ENCODE results near the gene SIRT2. TPM values are rescaled to one million over a fixed set of nuclear protein-coding genes. Genes with fewer than 3 reads are reported as not detected.

Gene SIRT2
- total and polyA plus RNA-seq, 12 donors: 46.4 to 145 (median 67.9) TPM

- intact Hi-C loops (cut with DNase I): no loop called here
- Histone ChIP-seq H3K27ac (peak overlapping the region; percentile 89 to 100 (median 97)), H3K4me3 (peak overlapping the region; percentile 11 to 98 (median 67)), H3K36me3 (replicated peaks in 1 of 2) (peaks cover 0 to under 1% of the 10 kb centered on the region in 2 donors), H3K9me3 (replicated peaks in 1 of 3) (no peaks in the 10 kb centered on the region), H3K27me3 (no peaks in the 10 kb centered on the region), H3K4me1 (replicated peaks in 1 of 2) (peaks cover 23 to 28% of the 10 kb centered on the region in 2 donors)
- TF ChIP-seq POLR2A (IDR thresholded peaks at IDR 0.05): peak in 1 of 2 donors; percentile 36
- TF ChIP-seq CTCF (IDR thresholded peaks at IDR 0.05): no peak
- WGBS, 4 donors: 0 to 1% (median 1%) methylated on average over 27 to 52 of the region's 52 CpGs
- peak; percentile 64 to 79 (median 73) for DNase-seq
Observed at GRCh38 chr19:38852231-38853044, 47.0 kb downstream of the SIRT2 start.

GRCh38 chr19:38851622-38852230, 47.7 kb downstream of the SIRT2 start:
- Histone ChIP-seq H3K36me3 (replicated peaks in 1 of 2) (peaks cover 0 to 7% of the 10 kb centered on the region in 2 donors), H3K27ac (peak overlapping the region; percentile 95 to 100 (median 98)), H3K27me3 (no peaks in the 10 kb centered on the region), H3K4me1 (replicated peaks in 1 of 2) (peaks cover 24 to 35% of the 10 kb centered on the region in 2 donors), H3K9me3 (replicated peaks in 1 of 3) (no peaks in the 10 kb centered on the region), H3K4me3 (peak overlapping the region; percentile 17 to 98 (median 67))
- intact Hi-C loops (cut with DNase I): no loop called here
- 0 to 2% (median 1%) methylated on average over 27 to 65 of the region's 67 CpGs for WGBS, 4 donors
- peak; percentile 93 to 96 (median 96) for DNase-seq
- no peak for TF ChIP-seq CTCF (IDR thresholded peaks at IDR 0.05)
- peak; percentile 43 to 85 for TF ChIP-seq POLR2A (IDR thresholded peaks at IDR 0.05)

GRCh38 chr19:38850976-38851621, 48.3 kb downstream of the SIRT2 start:
- Histone ChIP-seq H3K4me1 (replicated peaks in 1 of 2) (peaks cover 24 to 38% of the 10 kb centered on the region in 2 donors), H3K4me3 (peak overlapping the region in 3 of 4 donors; percentile 17 to 98 (median 48)), H3K27ac (peak overlapping the region; percentile 95 to 100 (median 98)), H3K36me3 (replicated peaks in 1 of 2) (peaks cover 0 to 13% of the 10 kb centered on the region in 2 donors), H3K9me3 (replicated peaks in 1 of 3) (no peaks in the 10 kb centered on the region), H3K27me3 (no peaks in the 10 kb centered on the region)
- TF ChIP-seq POLR2A (IDR thresholded peaks at IDR 0.05) (no peak), CTCF (IDR thresholded peaks at IDR 0.05) (no peak)
- WGBS, 4 donors: 1 to 2% (median 1%) methylated on average over 25 to 40 of the region's 40 CpGs
- intact Hi-C loops (cut with DNase I): no loop called here
- peak in 5 of 7 donors; percentile 28 to 65 (median 59) for DNase-seq
